Activated CD4-positive, alpha-beta T cell treated with anti-CD3 and anti-CD28 coated beads, Interleukin-2, amount 10 ng/mL, durations not matched to agents 24 days and 14 days (primary cell): ENCODE results near the gene BPIFB2. TPM values are rescaled to one million over a fixed set of nuclear protein-coding genes. Genes with fewer than 3 reads are reported as not detected.
"Not testable (repeated sequence)": the region's sequence is repeated elsewhere in the genome, so short reads cannot be mapped to it uniquely, and the experiment has no call there.

ENCODE experiments used
- DNase-seq: peaks from one replicate; pipeline ENCODE4 v3.0.0; 2022
- H3K27ac Mint-ChIP-seq: one replicate; pipeline ENCODE4 v1.8.0; 2022; ENCODE audit warnings: mild to moderate bottlenecking, mixed read lengths
- H3K27me3 Mint-ChIP-seq: one replicate; pipeline ENCODE4 v1.8.0; 2022; ENCODE audit warnings: mixed read lengths
- H3K36me3 Mint-ChIP-seq: one replicate; pipeline ENCODE4 v1.8.0; 2022; ENCODE audit warnings: low read depth, mild to moderate bottlenecking, mixed read lengths
- H3K4me1 Mint-ChIP-seq: one replicate; pipeline ENCODE4 v1.8.0; 2021; ENCODE audit warnings: mixed read lengths
- H3K4me3 Mint-ChIP-seq: one replicate; pipeline ENCODE4 v1.8.0; 2022; ENCODE audit warnings: mild to moderate bottlenecking, moderate library complexity, mixed read lengths
- H3K9me3 Mint-ChIP-seq: one replicate; pipeline ENCODE4 v1.8.0; 2021; ENCODE audit warnings: mixed read lengths
- intact Hi-C: fragments of 100-400 bp; cut with micrococcal nuclease; formaldehyde crosslinking; loops from one replicate; pipeline ENCODE4 v1.15.1; 2023
- total RNA-seq: library from RNA; stranded (reverse); gene quantifications from 2 replicates; pipeline ENCODE4 v1.2.3, GENCODE V29; 2022

Gene BPIFB2, protein sequence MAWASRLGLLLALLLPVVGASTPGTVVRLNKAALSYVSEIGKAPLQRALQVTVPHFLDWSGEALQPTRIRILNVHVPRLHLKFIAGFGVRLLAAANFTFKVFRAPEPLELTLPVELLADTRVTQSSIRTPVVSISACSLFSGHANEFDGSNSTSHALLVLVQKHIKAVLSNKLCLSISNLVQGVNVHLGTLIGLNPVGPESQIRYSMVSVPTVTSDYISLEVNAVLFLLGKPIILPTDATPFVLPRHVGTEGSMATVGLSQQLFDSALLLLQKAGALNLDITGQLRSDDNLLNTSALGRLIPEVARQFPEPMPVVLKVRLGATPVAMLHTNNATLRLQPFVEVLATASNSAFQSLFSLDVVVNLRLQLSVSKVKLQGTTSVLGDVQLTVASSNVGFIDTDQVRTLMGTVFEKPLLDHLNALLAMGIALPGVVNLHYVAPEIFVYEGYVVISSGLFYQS
- not detected in 2 replicates for total RNA-seq

DNA sequence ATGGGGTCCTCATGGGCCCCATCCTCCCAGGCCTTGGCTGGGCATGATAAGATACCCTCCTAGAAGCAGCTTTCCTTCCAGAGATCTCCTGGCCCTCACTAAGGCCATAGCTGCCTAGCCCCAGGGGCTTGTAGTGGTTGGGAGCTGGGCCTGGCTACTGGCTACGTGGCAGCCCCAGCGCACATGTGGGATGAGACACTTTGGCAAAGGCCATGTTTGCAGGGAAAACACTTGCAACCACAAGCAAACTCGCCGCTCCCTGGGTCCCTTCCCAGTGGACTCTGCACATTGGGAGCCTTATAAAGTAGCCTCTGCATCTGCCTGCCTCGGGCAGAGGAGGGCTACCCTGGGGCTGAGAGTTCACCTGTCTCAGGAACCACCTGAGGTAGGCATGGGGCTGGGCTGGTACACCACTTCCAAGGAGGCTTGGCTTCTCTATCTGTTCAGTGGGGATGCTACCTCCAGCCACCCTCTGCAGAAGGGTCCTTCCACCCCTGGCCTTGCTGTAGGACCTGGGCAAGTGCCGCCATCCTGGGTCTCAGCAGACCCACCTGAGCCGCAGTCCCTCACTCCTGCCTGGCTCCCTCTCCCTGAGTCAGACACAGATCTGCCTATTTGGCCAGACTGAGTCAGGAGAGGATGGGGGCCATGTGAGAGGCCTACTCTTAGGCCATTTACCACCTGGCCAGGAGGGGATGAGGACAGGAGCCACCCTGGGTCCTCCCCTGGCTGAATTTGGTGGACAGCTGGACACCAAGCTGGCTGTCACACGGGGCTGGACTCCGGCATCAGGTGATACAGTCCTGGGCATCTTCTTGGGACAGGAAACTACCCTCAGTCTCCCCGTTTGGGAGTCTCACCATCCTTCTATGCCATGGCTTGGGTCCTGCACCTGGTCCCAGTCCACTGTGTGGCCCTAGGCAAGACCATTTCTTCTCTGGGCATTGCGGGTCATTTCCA lies at the start of gene BPIFB2:
BPIFB2 (plus strand) TSS at position 329 of the 960 bp plus-strand sequence. CDS start 871 bp downstream, outside the sequence.
- Mint-ChIP-seq H3K27ac (no peak within 1 kb of the TSS), H3K4me1 (peaks cover 1% of the 10 kb centered on the region), H3K27me3 (no peaks in the 10 kb centered on the region), H3K4me3 (no peak within 1 kb of the TSS), H3K36me3 (no peaks in the 10 kb centered on the region), H3K9me3 (peaks cover 4% of the 10 kb centered on the region)
- intact Hi-C loops, result no loop called here
- DNase-seq, result no peak

DNA sequence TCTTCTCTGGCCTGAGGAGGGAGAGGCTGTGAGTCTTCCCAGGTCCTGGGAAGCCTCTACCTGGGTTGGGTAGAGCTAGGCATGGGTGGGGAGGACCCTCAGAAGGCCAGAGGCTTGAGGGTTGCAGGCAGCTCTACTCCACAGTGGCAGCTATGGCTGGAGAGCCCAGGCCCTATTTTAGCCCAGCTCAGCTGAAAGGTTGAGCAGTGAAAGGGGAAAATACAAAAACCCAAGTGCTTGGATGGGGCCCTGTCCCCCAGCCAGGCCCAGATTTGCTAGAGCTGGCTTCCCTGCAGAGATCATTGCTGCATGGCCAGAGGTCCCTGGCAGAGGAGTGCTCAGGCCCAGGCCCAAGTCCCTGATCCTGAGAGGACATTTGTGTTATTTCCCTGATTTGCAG lies 48.9 kb upstream of the BPIFB2 start:
- no peaks in the 10 kb centered on the region for H3K27me3 Mint-ChIP-seq
- H3K27ac Mint-ChIP-seq, result no peak overlapping the region
- peaks cover 8% of the 10 kb centered on the region for H3K36me3 Mint-ChIP-seq
- H3K9me3 Mint-ChIP-seq, result peaks cover 11% of the 10 kb centered on the region
- DNase-seq, result no peak
- no peak overlapping the region for H3K4me3 Mint-ChIP-seq
- H3K4me1 Mint-ChIP-seq, result peaks cover 7% of the 10 kb centered on the region
- intact Hi-C loops, result no loop called here

DNA sequence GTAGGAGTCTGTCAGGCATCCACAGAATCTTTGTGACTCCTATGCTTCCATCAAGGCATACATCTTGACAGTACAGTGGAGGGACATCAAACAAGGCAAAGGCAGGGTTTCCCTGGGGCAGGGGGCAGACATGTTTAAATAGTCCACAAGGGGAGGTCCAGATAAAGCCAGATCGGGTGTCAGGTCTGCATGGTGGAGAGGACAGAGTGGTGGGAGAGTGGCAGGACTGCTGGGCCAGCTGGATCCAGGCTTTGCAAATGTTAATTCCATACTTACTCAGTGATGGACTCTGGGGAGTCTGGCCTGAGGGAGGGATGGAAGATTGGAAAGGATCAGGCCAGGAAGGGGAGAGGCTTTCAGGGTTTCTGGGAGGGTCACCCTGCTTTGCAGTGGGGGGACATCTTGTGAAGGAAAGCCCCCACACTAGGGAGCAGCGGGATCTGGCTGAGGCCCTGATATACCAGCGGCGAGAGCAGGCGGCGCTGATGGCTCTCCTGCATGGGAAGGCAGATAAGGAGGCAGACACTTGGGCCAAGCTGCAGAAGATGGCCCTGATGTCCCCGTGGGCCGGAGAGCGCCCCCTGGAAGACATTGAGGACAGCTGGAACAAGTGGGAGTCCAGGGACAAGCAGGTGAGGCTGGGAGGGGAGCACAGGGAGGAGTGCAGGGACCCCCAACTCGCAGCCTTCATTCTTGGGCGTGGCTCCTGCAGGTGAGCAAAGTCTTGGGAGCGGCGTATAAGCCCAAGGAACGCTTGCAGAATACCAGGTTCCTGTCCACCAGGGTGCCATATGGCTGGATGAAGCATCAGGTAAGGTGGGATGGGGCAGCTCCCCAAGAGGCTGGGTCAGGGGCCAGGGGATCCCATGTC lies 47.9 kb upstream of the BPIFB2 start:
- no peaks in the 10 kb centered on the region for H3K27me3 Mint-ChIP-seq

DNA sequence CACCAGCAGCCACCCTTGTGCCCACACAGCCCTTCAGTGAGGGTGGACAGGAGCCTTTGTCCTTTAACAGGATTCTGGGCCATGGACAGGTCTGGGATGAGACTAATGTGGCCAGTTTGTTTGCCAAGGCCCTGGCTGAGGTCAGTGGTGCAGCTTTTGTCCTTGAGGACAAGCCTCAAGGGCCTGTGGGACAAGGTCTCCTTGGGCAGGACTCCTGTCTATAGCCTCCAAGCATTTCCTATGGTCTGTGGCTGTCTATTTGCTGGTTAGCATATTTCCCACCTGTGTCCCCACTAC lies 47.3 kb upstream of the BPIFB2 start:
- Mint-ChIP-seq H3K36me3 (peaks cover 6% of the 10 kb centered on the region), H3K27me3 (no peaks in the 10 kb centered on the region), H3K4me3 (no peak overlapping the region), H3K9me3 (peaks cover 11% of the 10 kb centered on the region), H3K27ac (no peak overlapping the region), H3K4me1 (peaks cover 9% of the 10 kb centered on the region)
- intact Hi-C loops, result no loop called here
- peak; percentile 53 for DNase-seq

More for the DNA sequence above, 47.9 kb upstream of the BPIFB2 start:
- no peak overlapping the region for H3K4me3 Mint-ChIP-seq
- no peak overlapping the region for H3K27ac Mint-ChIP-seq
- H3K9me3 Mint-ChIP-seq, result peaks cover 11% of the 10 kb centered on the region
- intact Hi-C loops, result no loop called here
- DNase-seq, result no peak
- H3K36me3 Mint-ChIP-seq, result peaks cover 7% of the 10 kb centered on the region
- H3K4me1 Mint-ChIP-seq, result peaks cover 8% of the 10 kb centered on the region

DNA sequence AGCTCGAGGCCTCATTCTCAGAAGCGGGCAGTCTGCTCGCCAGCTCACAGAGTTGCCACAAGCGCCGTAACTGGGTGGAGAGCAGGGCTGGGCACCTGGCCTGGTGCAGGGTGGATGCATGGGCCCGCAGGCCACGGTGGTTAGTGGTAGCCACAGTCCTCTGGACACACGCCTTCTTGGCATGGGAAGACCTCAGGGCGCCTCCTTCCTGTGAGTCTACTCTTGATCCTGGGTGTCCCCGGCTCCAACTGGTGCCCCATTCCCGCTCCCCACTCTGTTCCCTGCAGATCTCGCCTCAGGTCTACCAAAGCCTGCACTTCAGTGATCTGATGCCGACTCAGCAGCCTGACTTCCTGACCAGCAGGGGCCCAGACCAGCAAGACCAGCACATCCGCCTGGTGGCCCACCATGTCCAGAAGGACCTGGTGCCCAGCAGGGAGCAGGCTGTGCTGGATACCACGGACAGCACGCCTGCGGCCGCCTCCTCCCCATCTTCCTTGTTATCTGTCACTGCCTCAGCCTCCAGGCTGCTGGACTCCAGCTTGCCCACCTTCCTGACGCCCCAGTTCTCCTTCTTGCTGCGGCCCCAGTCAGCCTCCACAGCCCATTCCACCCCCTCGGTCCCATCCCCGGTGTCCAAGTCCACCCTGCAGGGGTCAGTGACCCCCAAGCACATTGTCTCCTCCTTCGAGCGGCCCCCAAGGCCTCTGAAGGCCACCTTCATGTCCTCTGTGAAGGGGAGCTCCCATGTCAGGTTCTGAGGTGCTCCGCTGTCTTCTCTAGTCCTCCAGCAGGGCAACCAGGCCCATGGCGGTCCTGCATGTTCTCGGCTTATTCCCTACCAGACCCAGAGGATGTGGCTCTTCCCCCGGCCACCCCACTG lies 46.4 kb upstream of the BPIFB2 start:
- Mint-ChIP-seq H3K36me3 (peaks cover 5% of the 10 kb centered on the region), H3K4me1 (peaks cover 17% of the 10 kb centered on the region), H3K27ac (no peak overlapping the region), H3K4me3 (no peak overlapping the region), H3K9me3 (peaks cover 11% of the 10 kb centered on the region), H3K27me3 (no peaks in the 10 kb centered on the region)
- peak; percentile 54 for DNase-seq
- intact Hi-C loops, result no loop called here

DNA sequence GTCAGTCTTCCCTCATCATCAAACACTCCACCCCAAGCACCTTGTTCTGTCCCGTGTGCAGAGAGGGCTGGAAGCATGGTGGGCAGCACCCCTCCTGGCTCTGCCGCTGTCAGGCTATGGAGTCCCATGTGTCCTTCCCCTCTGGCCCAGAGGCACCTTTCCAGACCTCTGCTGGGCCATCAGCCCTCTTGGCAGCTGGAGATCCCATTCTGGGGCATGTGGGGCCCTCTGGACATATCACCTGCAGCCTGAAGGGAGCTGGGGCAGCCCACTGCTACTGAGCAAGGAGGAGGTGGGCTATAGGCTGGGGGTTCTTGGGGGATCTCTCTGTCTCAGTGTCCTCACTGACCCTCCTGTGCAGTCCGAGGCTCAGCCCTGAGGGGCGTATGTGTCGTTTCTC lies 45.5 kb upstream of the BPIFB2 start:
- no peak overlapping the region for H3K27ac Mint-ChIP-seq

DNA sequence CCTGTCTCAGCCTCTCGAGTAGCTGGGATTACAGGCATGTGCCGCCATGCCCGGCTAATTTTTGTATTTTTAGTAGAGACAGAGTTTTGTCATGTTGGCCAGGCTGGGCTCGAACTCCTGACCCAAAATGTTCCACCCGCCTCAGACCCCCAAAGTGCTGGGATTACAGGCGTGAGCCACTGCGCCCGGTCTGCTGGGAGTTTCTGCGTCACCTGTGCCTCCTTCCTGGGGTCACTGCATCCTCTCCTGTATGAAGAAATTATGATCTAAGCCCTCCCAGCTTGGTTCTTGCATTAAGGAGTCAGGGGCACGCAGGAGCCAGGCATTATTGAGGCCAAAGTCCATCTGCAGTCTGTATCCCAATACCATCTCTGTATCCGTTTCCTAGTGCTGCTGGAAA lies 44.9 kb upstream of the BPIFB2 start:
- DNase-seq, intact Hi-C loops, H3K27me3 Mint-ChIP-seq, H3K36me3 Mint-ChIP-seq, H3K27ac Mint-ChIP-seq, H3K4me3 Mint-ChIP-seq: not testable (repeated sequence)
- Mint-ChIP-seq H3K4me1 (peaks cover 32% of the 10 kb centered on the region), H3K9me3 (peaks cover 11% of the 10 kb centered on the region)

More for the DNA sequence above, 45.5 kb upstream of the BPIFB2 start:
- H3K36me3 Mint-ChIP-seq, result peaks cover 2% of the 10 kb centered on the region
- H3K4me3 Mint-ChIP-seq, result no peak overlapping the region
- no peaks in the 10 kb centered on the region for H3K27me3 Mint-ChIP-seq
- intact Hi-C loops, result no loop called here
- peaks cover 26% of the 10 kb centered on the region for H3K4me1 Mint-ChIP-seq
- H3K9me3 Mint-ChIP-seq, result peaks cover 11% of the 10 kb centered on the region
- DNase-seq, result peak; percentile 53

DNA sequence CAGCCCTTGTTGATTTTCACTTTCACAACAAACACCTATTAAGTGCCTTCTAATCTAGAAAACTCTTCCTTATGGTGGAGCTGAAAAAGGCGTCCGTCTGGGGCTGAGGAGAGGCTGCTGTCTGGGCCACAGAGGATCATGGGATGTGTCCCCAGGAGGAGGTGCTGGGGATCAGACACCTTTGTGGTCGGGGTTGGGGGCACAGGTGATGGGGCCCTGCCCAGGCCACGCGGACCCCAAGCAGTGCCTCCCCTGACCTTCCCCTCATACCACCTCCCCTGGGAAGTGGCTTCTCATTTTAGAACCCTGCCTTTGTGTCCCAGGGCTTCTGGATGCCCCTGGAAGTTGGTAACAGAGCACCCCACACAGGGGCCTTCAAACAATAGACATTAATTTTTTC lies 44.3 kb upstream of the BPIFB2 start:
- Mint-ChIP-seq H3K36me3 (no peaks in the 10 kb centered on the region), H3K27me3 (no peaks in the 10 kb centered on the region), H3K4me1 (peaks cover 37% of the 10 kb centered on the region), H3K9me3 (peaks cover 7% of the 10 kb centered on the region), H3K4me3 (no peak overlapping the region), H3K27ac (no peak overlapping the region)
- DNase-seq, result peak; percentile 55
- intact Hi-C loops, result no loop called here

DNA sequence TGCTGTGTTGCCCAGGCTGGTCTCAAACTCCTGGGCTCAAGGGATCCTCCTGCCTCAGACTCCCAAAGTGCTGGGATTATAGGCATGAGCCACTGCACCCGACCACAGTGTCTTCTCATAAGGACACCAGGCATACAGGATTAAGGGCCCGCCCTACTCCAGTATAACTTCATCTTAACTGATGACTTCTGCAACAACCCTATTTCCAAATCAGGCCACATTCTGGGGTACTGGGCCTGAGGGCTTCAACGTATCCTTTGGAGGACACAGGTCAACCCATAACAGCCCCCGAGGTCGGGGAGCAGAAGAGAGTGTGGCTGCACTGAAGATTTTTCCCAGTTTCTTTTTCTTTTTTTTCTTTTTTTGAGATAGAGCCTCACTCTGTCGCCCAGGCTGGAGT lies 42.9 kb upstream of the BPIFB2 start:
- Mint-ChIP-seq H3K27ac (no peak overlapping the region), H3K36me3 (no peaks in the 10 kb centered on the region), H3K9me3 (no peaks in the 10 kb centered on the region), H3K4me3 (no peak overlapping the region), H3K4me1 (peaks cover 46% of the 10 kb centered on the region), H3K27me3 (no peaks in the 10 kb centered on the region)
- intact Hi-C loops, result no loop called here
- peak; percentile 52 for DNase-seq

DNA sequence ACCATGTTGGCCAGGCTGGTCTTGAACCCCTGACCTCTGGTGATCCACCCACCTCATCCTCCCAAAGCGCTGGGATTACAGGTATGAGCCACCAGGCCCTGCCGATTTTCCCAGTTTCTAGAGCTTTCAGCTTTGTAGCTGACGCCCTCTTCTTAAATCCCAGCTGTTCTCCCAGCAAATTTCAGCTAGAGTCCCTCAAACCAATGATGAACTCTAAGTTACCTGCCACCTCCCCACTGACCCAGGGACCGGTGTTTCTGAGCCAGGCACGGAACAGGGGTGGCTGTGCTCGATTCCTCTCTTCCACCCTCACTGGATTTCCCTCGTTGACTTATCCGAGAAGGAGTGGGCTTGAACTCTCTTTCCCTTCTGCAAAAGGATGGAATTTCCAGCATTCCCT lies 42.4 kb upstream of the BPIFB2 start:
- DNase-seq, result peak; percentile 52

DNA sequence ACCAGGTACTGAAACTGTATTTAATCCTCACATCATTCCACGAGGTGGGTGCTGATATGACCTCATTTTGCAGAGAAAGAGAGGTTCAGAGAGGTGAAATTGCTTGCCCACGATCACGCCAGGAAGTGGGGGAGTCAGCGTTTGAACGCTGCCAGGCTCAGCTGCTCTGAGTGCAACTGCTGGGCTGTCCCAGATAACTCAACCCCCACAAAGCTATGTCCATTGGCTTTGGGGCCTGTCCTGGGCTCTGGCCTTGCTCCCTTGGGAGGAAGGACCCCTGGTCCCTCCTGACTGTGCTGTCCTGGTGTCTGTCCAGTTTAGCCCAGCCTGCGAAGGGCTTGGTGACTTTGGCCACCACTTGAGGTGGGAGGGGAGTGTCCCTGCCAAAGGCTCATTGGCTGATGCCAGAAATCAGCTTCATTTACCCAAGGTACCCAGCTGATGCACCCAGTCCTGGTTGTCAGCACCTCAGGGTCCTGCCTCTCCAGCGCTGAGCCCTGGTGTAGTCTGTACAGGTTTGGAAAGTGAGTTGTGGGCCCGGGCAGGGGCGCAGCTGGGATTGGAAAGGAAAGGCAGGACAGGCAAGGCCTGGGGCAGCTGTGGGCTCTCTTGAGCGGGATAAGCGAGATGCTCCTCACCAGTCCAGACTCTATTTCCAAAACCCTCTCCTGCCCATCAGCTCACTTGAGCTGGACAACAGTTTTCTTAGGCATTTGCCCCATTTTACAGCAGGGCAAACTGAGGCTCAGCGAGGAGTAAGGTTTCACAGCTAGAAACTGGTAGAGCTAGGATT lies 41.7 kb upstream of the BPIFB2 start:
- Mint-ChIP-seq H3K27ac (peak overlapping the region; percentile 20), H3K9me3 (no peaks in the 10 kb centered on the region), H3K27me3 (no peaks in the 10 kb centered on the region), H3K4me1 (peaks cover 53% of the 10 kb centered on the region), H3K36me3 (no peaks in the 10 kb centered on the region), H3K4me3 (no peak overlapping the region)
- peak; percentile 75 for DNase-seq
- intact Hi-C loops, result no loop called here

More for the DNA sequence above, 42.4 kb upstream of the BPIFB2 start:
- no peaks in the 10 kb centered on the region for H3K9me3 Mint-ChIP-seq
- intact Hi-C loops, result no loop called here
- no peak overlapping the region for H3K4me3 Mint-ChIP-seq
- no peaks in the 10 kb centered on the region for H3K36me3 Mint-ChIP-seq
- no peak overlapping the region for H3K27ac Mint-ChIP-seq
- H3K27me3 Mint-ChIP-seq, result no peaks in the 10 kb centered on the region
- H3K4me1 Mint-ChIP-seq, result peaks cover 51% of the 10 kb centered on the region

DNA sequence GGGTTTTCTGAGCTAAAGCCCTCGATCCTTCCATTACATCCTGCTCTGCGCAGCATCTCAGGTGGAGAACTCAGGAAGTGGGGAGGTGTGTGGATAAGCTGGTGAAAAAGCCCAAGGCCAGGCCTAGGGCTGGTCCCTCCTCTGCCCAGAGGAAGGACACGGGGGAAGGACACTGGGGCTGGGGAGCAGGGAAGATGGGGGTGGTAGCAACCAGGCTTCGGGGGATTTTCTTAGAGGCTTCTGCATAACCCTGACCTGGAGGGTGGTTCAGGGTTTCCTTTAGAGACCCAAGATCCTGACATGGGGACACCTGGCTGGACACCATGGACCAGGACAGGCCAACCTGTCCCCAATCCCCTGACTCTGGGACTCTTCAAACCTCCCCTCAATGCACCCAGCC lies 41.1 kb upstream of the BPIFB2 start:
- DNase-seq, result no peak
- peak overlapping the region; percentile 72 for H3K4me3 Mint-ChIP-seq
- H3K9me3 Mint-ChIP-seq, result no peaks in the 10 kb centered on the region
- H3K36me3 Mint-ChIP-seq, result no peaks in the 10 kb centered on the region
- peaks cover 56% of the 10 kb centered on the region for H3K4me1 Mint-ChIP-seq
- intact Hi-C loops, result no loop called here
- peak overlapping the region; percentile 20 for H3K27ac Mint-ChIP-seq
- H3K27me3 Mint-ChIP-seq, result no peaks in the 10 kb centered on the region
